Body of pancreas (tissue), 4 donors: ENCODE results near the gene AAGAB. TPM values are rescaled to one million over a fixed set of nuclear protein-coding genes. Genes with fewer than 3 reads are reported as not detected.

Experiments used
- ATAC-seq: fragments of 150-250 bp; one replicate; pipeline ENCODE4 v1.9.1; 2016
- DNase-seq, 4 donors: peaks; one replicate each; pipeline ENCODE4 v3.0.0-alpha.2; 2019
- H3K27ac ChIP-seq, 4 donors: fragments of 200-600 bp; sonication (generic); 1 replicate in 3 of 4; 2 replicates in 1 of 4; pipeline versions ENCODE4 v1.5.1 to v1.6.1; 2016 to 2019; ENCODE audit warnings: mild to moderate bottlenecking in 1 of 4, mixed read lengths in 1 of 4, moderate library complexity in 1 of 4
- H3K27me3 ChIP-seq, 2 donors: fragments of 200-600 bp; sonication (generic); one replicate each; pipeline ENCODE4 v1.6.0; 2016; ENCODE audit warnings: mild to moderate bottlenecking in 1 of 2
- H3K36me3 ChIP-seq, 2 donors: fragments of 200-600 bp; sonication (generic); replicated peaks in 1 of 2; 2 replicates each; pipeline ENCODE4 v1.5.1; 2016; ENCODE audit warnings: low read depth in 2 of 2; ENCODE audit not compliant: insufficient read depth in 1 of 2
- H3K4me1 ChIP-seq: fragments of 200-600 bp; sonication (generic); one replicate; pipeline ENCODE4 v1.6.0; 2016
- H3K4me3 ChIP-seq, 2 donors: fragments of 200-600 bp; sonication (generic); 1 replicate in 1 of 2; 2 replicates in 1 of 2; pipeline ENCODE4 v1.5.1; 2016 to 2019
- H3K9me3 ChIP-seq, 3 donors: fragments of 200-600 bp; sonication (generic); 1 replicate in 2 of 3; 2 replicates in 1 of 3; pipeline ENCODE4 v1.5.1; 2016
- POLR2A ChIP-seq, 3 donors: fragments of 450-650 bp; IDR thresholded peaks; one replicate each; pipeline ENCODE4 v1.6.1; 2016; ENCODE audit warnings: antibody characterized with exemption in 3 of 3, mild to moderate bottlenecking in 2 of 3
- WGBS, 2 donors: methylation state at CpG; one replicate each; pipeline ENCODE4 v1.1.5; 2017; 5-methylcytosine and 5-hydroxymethylcytosine counted together
- intact Hi-C: fragments of 100-400 bp; cut with DNase I; formaldehyde crosslinking; loops from one replicate; pipeline ENCODE4 v1.15.1; 2023
- total RNA-seq, 2 donors: library from RNA; depleted of rRNA; stranded (reverse); fragments of >200 nt; gene quantifications; one replicate each; pipeline ENCODE4 v1.1.0, GENCODE V29; 2016
- TF ChIP-seq, protein P1 (sequence below), 7 experiments: fragments of 450-650 bp in 4 of 7; fragments of 200-600 bp in 3 of 7; sonication (generic) in 3 of 7; IDR thresholded peaks; one replicate each; pipeline ENCODE4 v1.5.1; 2016 to 2019; ENCODE audit warnings: antibody characterized with exemption in 7 of 7

Gene AAGAB
- total RNA-seq, 2 donors from 2014 or later, result 12.5 to 13.5 TPM

DNA sequence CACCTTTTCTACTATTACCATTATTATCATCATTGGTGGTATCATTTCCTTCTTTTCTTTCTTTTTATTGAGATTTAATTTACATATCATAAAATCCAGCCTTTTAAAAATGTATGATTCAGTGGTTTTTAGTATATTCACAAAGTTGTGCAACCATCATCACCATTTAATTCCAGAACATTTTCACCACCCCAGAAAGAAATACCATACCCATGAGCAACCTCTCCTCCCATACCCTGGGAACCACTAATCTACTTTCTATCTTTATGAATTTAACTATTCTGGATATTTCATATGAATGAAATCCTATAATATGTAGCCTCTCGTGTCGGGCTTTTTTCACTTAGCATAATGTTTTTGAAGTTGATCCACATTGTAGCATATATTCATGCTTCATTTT lies 29.1 kb downstream of the AAGAB start:
- no peak for TF ChIP-seq POLR2A (IDR thresholded peaks at IDR 0.05)
- TF ChIP-seq, protein P1, sequence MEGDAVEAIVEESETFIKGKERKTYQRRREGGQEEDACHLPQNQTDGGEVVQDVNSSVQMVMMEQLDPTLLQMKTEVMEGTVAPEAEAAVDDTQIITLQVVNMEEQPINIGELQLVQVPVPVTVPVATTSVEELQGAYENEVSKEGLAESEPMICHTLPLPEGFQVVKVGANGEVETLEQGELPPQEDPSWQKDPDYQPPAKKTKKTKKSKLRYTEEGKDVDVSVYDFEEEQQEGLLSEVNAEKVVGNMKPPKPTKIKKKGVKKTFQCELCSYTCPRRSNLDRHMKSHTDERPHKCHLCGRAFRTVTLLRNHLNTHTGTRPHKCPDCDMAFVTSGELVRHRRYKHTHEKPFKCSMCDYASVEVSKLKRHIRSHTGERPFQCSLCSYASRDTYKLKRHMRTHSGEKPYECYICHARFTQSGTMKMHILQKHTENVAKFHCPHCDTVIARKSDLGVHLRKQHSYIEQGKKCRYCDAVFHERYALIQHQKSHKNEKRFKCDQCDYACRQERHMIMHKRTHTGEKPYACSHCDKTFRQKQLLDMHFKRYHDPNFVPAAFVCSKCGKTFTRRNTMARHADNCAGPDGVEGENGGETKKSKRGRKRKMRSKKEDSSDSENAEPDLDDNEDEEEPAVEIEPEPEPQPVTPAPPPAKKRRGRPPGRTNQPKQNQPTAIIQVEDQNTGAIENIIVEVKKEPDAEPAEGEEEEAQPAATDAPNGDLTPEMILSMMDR (IDR thresholded peaks at IDR 0.05), result no peak
- 95 to 99% methylated on average over 2 of the region's 2 CpGs for WGBS, 2 donors
- no peaks in the 10 kb centered on the region for H3K4me1 ChIP-seq
- no peak overlapping the region for H3K27ac ChIP-seq
- ATAC-seq (no peak), DNase-seq (no peak)
- H3K36me3 ChIP-seq, result peaks cover 0 to 2% of the 10 kb centered on the region in 2 donors
- H3K27me3 ChIP-seq, result no peaks in the 10 kb centered on the region
- intact Hi-C loops, result no loop called here
- H3K9me3 ChIP-seq, result no peaks in the 10 kb centered on the region
- no peak overlapping the region for H3K4me3 ChIP-seq

DNA sequence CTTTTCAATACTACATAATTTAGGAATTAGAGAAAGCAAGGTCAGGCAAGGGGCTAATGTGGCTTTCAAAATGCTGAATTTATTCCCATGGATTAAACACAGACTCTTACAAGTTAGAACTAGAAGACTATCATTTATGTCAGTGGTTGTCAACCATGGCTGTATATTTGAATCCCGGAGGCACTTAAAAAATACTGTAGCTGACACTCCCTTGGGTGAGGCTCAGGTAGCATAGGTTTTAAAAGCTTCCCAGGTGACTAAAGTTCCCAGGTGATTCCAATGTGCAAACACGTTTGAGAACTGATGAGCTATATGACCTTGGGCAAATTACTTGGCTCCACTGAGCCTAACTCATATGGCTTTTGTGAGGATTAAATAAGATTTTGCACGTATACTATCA lies 29.6 kb downstream of the AAGAB start:
- DNase-seq, result no peak
- ATAC-seq, result no peak
- TF ChIP-seq, protein P1 (IDR thresholded peaks at IDR 0.05), result no peak
- no peak for TF ChIP-seq POLR2A (IDR thresholded peaks at IDR 0.05)
- Histone ChIP-seq H3K9me3 (no peaks in the 10 kb centered on the region), H3K36me3 (no peaks in the 10 kb centered on the region), H3K4me1 (no peaks in the 10 kb centered on the region), H3K27ac (no peak overlapping the region), H3K27me3 (no peaks in the 10 kb centered on the region), H3K4me3 (no peak overlapping the region)
- 57 to 73% methylated on average over 3 of the region's 3 CpGs for WGBS, 2 donors
- intact Hi-C loops, result no loop called here

DNA sequence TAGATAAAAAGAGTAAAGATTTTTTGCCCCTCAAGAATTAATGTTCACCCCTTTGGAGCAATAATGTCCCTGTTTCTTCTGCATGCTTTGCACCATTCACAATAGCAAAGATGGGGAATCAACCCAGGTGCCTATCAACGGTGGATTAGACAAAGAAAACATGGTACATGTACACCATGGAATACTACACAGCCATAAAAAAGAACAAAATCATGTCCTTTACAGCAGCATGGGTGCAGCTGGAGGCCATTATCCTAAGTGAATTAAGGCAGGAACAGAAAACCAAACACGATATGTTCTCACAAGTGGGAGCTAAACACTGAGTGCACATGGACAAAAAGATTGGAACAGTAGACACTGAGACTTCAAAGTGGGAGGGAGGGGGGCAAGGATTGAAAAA lies 35.2 kb downstream of the AAGAB start:
- 97% methylated on average over 2 of the region's 2 CpGs for WGBS, 2 donors
- intact Hi-C loops, result no loop called here
- Histone ChIP-seq H3K4me1 (no peaks in the 10 kb centered on the region), H3K9me3 (no peaks in the 10 kb centered on the region), H3K4me3 (no peak overlapping the region), H3K27ac (no peak overlapping the region), H3K36me3 (no peaks in the 10 kb centered on the region), H3K27me3 (no peaks in the 10 kb centered on the region)
- TF ChIP-seq POLR2A (IDR thresholded peaks at IDR 0.05), result no peak
- TF ChIP-seq, protein P1 (IDR thresholded peaks at IDR 0.05), result no peak
- DNase-seq (no peak), ATAC-seq (no peak)

DNA sequence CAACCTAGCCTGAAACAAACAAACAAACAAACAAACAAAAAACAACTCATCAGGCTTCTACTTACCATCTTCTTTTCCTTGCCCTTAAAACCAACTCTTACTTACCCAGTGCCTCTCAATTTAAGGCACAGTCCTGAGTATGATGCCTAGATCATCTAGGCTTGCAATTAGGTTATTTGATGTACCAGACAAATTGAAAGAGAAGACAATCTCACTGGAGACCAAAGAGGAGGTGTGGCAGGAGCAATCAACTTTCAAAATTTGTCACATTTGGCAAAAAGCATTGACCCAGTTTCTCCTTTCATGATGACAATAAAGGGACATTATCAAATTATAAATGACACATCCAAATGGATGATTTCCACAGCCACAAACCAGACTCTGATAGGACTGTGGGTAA lies 36.0 kb downstream of the AAGAB start:
- Histone ChIP-seq H3K27ac (no peak overlapping the region), H3K4me1 (no peaks in the 10 kb centered on the region), H3K4me3 (no peak overlapping the region), H3K9me3 (no peaks in the 10 kb centered on the region), H3K36me3 (no peaks in the 10 kb centered on the region), H3K27me3 (no peaks in the 10 kb centered on the region)
- intact Hi-C loops, result no loop called here
- TF ChIP-seq, protein P1 (IDR thresholded peaks at IDR 0.05), result no peak
- no peak for TF ChIP-seq POLR2A (IDR thresholded peaks at IDR 0.05)
- no peak for DNase-seq
- ATAC-seq, result no peak

DNA sequence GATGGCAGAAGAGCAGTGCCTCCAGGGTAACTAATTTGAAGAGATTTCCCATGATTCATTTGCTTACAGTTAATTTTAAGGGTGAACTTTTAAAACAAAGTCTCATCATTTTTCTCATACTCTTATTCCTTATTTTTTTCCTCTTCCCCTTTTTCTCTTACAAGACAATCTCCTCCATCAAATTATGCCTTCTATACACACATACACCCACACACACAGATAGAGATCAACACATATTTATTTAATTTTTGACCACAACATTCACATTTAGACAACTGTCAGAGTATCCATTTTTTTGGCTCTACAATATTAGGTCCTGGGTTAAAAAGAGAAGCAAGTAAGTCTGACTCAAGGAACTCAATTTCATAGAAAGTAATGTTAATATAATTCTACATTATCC lies 37.6 kb downstream of the AAGAB start:
- Histone ChIP-seq H3K27ac (no peak overlapping the region), H3K36me3 (no peaks in the 10 kb centered on the region), H3K9me3 (no peaks in the 10 kb centered on the region), H3K4me3 (no peak overlapping the region), H3K4me1 (no peaks in the 10 kb centered on the region), H3K27me3 (no peaks in the 10 kb centered on the region)
- intact Hi-C loops, result no loop called here
- no peak for TF ChIP-seq POLR2A (IDR thresholded peaks at IDR 0.05)
- TF ChIP-seq, protein P1 (IDR thresholded peaks at IDR 0.05), result no peak
- DNase-seq (no peak), ATAC-seq (no peak)
